Ectodermal cell (in vitro differentiated cells): ENCODE results near the gene ARHGEF37.

Experiments used
- H3K27ac ChIP-seq: 2 replicates; pipeline ENCODE4 v1.7.0; 2013; ENCODE audit warnings: mild to moderate bottlenecking, low read depth, low read length; ENCODE audit not compliant: insufficient read depth, poor library complexity, severe bottlenecking
- H3K27me3 ChIP-seq: 2 replicates; pipeline ENCODE4 v1.7.0; 2013; ENCODE audit warnings: mild to moderate bottlenecking, low read length; ENCODE audit not compliant: insufficient read depth, control insufficient read depth, poor library complexity, severe bottlenecking
- H3K36me3 ChIP-seq: one replicate; pipeline ENCODE4 v1.7.0; 2013; ENCODE audit warnings: low read length; ENCODE audit not compliant: control insufficient read depth, insufficient read depth
- H3K4me1 ChIP-seq: one replicate; pipeline ENCODE4 v1.7.0; 2013; ENCODE audit warnings: low read length; ENCODE audit not compliant: control insufficient read depth, insufficient read depth
- H3K4me3 ChIP-seq: 2 replicates; pipeline ENCODE4 v1.7.0; 2013; ENCODE audit warnings: low read depth, low read length, control low read depth; ENCODE audit not compliant: insufficient read depth
- H3K9me3 ChIP-seq: 2 replicates; pipeline ENCODE4 v1.7.0; 2013; ENCODE audit warnings: mild to moderate bottlenecking, low read length, moderate library complexity; ENCODE audit not compliant: control insufficient read depth
- WGBS, 2 experiments: methylation state at CpG; one replicate each; pipeline ENCODE4 v1.1.7; 2013; ENCODE audit warnings: missing lambda C conversion rate in 2 of 2; 5-methylcytosine and 5-hydroxymethylcytosine counted together

Gene ARHGEF37

DNA sequence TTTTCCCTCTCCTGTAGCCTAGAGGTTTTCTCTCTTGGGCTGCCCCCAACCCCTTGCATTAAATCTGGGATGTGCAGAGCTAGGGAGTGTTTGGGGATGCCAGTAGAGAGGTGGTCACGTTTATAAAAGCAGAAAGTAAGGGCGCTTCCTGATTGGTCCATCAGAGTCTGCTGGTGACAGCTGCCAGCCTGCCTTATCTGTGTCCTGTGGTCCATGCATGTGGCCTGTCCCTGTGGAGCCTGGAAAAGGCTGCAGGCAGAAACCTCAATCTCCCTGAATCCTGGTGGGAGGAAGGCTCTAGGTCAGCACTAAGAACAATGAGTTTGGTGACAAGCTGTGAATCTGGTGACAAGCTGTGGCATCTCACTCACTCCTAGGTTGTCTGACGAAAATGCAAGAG is 42.2 kb downstream of the ARHGEF37 start:
- Histone ChIP-seq H3K27me3 (no peaks in the 10 kb centered on the region), H3K27ac (no peak overlapping the region), H3K4me3 (no peak overlapping the region), H3K4me1 (no peaks in the 10 kb centered on the region), H3K36me3 (no peaks in the 10 kb centered on the region), H3K9me3 (no peaks in the 10 kb centered on the region)
- 67 to 70% methylated on average over 3 of the region's 3 CpGs for WGBS, 2 experiments

DNA sequence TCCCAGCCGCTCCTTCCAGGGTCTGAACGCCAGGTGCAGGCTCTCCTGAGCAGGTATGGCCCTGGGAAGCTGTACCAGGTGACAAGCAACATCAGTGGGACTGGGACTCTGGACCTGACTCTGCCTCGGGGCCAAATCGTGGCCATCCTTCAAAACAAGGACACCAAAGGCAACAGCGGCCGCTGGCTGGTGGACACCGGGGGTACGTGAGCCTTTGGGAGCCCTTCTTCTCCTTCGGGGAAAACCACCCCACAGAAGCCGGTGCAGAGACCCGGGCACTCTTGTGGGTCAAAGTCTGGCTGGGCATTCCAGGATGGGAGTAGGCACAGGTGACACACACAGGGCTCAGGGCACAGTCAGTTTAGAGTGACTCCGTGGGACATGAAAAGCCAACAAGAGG is 45.8 kb downstream of the ARHGEF37 start:
- Histone ChIP-seq H3K36me3 (no peaks in the 10 kb centered on the region), H3K9me3 (no peaks in the 10 kb centered on the region), H3K27ac (no peak overlapping the region), H3K27me3 (no peaks in the 10 kb centered on the region), H3K4me1 (no peaks in the 10 kb centered on the region), H3K4me3 (no peak overlapping the region)
- 88 to 90% methylated on average over 12 of the region's 12 CpGs for WGBS, 2 experiments

DNA sequence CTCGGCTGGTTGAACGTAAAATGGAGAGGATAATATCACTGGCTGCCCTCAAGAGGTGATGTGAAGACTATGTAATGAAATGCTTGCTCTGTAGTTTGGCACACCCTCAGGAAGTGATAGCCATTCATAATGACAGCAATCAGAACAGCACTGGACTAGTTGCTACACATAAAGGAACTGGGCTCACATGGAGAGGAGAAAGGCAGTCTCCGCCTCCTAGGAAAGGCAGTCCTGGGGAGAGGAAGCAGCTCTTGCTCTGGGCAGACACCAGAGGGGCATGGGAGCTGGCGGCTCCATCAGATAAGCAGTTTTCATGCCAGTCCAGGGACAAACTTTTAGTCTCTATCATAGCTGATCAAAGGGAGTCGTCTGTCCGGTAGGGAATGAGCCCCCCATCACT is 46.9 kb downstream of the ARHGEF37 start:
- Histone ChIP-seq H3K4me1 (peaks cover 8% of the 10 kb centered on the region), H3K27me3 (no peaks in the 10 kb centered on the region), H3K4me3 (no peak overlapping the region), H3K27ac (no peak overlapping the region), H3K9me3 (no peaks in the 10 kb centered on the region), H3K36me3 (no peaks in the 10 kb centered on the region)
- WGBS, 2 experiments: 89 to 90% methylated on average over 6 of the region's 6 CpGs

DNA sequence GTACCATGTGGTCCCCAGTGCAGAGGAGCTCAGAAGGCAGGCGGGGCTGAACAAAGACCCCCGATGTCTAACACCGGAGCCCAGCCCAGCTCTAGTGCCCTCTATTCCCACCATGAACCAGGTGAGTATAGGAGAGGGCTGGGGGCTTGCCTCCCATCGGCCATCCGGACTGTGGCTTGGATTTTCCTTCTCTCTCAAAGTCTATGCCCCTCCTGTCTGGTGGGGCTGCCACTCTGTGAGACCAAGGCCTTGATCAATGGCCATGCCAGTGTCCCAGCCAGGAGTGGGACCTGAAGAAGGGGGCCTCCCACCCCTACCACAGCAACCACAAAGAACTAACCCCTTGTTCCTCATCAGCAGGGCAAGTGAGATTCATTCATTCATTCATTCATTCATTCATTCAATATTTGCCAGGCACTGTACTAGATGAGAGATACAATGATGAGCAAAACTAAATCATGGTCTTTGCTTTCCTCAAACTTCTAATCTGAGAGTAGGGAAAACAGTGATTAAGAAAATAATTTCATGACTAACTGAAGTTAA is 47.6 kb downstream of the ARHGEF37 start:
- no peaks in the 10 kb centered on the region for H3K9me3 ChIP-seq
- peaks cover 8% of the 10 kb centered on the region for H3K4me1 ChIP-seq
- WGBS, 2 experiments: 91 to 96% methylated on average over 5 of the region's 5 CpGs
- no peak overlapping the region for H3K4me3 ChIP-seq
- H3K27me3 ChIP-seq: no peaks in the 10 kb centered on the region
- H3K36me3 ChIP-seq: no peaks in the 10 kb centered on the region
- H3K27ac ChIP-seq: no peak overlapping the region

DNA sequence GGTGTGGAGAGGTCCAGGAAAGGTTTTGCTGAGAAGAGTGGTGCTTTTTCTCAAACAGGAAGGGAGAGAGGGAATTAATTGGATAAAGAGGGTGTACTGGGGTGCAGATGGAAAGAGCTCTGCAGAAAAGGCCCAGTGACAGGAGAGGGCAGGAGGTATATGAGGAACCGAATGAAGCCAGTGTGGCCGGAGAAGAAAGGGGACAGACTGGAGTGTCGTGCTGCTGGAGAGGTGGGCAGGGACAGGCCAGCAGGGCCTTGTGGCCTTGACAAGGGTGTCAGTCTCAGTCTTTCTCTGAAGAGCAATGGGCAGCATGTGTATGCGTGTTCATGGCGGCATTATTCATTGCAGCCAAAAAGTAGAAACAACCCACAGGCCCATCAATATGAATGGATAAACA is 48.1 kb downstream of the ARHGEF37 start:
- whole genome bisulfite sequencing, 2 experiments: 93% methylated on average over 5 of the region's 5 CpGs

DNA sequence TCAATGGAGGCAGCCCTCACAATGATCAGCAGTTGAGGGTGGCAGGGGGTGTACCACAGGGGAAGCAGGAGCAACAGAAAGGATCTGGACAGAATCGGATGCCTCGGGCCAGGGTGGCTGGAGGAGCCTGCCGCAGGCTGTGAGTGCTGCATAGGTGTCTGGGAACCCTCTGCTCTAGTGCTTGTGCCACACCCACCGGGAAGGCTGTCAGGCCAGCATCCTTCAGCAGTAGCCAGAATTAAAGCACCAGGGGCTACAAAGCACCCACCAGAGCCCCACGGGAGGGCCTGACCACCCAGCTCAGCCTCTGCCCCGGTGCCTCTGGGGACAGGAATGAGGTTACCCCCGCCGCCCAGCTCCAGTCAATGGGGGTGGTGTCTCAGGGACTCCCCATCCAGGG is 49.0 kb downstream of the ARHGEF37 start:
- Histone ChIP-seq H3K27ac (no peak overlapping the region), H3K9me3 (no peaks in the 10 kb centered on the region), H3K36me3 (no peaks in the 10 kb centered on the region), H3K4me3 (no peak overlapping the region), H3K4me1 (peaks cover 8% of the 10 kb centered on the region), H3K27me3 (no peaks in the 10 kb centered on the region)
- 89 to 93% methylated on average over 8 of the region's 8 CpGs for WGBS, 2 experiments

More for the DNA sequence above, 48.1 kb downstream of the ARHGEF37 start:
- Histone ChIP-seq H3K9me3 (no peaks in the 10 kb centered on the region), H3K27ac (no peak overlapping the region), H3K4me1 (peaks cover 8% of the 10 kb centered on the region), H3K27me3 (no peaks in the 10 kb centered on the region), H3K4me3 (no peak overlapping the region), H3K36me3 (no peaks in the 10 kb centered on the region)

DNA sequence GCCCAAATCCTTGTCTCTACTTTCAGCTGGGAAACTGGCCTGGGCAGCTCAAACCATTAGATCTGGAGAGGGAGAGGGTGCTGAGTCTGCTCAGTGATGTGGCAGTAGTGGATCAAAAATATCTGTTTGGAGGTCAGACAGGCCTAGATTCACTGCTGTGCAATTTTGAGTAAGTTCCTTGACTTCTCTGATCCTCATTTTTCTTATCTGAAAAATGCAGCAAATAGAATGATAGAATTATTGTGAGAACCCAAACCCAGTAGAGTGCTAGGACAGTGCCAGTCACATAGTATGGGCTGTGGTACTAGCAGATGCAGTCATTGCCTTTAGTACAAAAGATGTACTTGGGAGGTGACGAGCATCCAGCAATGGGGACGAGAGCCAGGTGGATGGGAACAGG is 50.2 kb downstream of the ARHGEF37 start:
- no peaks in the 10 kb centered on the region for H3K36me3 ChIP-seq
- no peaks in the 10 kb centered on the region for H3K27me3 ChIP-seq
- WGBS, 2 experiments: 93 to 97% methylated on average over 2 of the region's 2 CpGs
- H3K9me3 ChIP-seq: no peaks in the 10 kb centered on the region
- no peak overlapping the region for H3K27ac ChIP-seq
- peaks cover 8% of the 10 kb centered on the region for H3K4me1 ChIP-seq
- no peak overlapping the region for H3K4me3 ChIP-seq

DNA sequence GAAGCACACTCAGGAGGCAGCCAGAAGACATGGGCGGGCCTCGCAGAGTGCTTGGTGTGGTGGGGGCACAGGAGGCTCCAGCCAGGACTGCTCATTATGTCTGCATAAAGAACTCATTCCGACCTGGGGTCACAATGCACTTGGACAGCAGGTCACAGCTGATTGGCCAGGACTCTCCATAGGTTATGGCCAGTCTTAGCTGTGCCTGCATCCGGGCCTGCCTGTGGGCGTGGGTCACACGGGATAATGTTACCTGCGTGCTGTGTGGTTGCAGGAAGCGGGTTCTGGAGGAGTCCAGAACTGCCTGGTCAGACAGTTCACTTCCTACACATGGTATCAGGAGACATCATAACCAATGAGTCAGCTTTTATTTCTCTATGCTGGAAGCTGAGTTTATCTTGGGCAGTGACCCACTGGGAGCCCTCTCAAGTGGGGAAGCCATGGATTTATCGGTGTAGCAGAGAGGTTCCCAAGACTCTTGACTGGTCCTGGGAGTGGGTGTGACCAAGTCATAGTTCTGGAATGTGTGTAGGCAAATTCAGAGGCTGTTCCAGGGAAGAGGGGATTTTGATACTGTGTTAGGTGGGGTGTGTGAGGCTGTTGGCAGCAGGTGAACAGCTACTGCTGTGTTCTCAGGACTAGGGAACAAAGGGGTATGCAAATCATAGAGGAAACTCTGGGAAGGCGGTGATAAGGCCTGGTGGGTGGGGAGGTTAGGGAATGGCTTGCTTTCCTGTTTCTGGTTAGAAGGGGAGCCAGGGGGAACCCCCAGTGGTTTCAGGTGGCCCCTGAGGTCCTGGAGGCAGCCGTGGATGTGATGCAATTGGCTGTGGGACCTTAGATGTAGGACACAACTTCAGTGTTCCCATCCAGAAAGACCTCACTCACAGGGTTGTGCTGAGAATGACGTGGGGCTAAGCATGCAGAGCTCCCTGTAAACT is 51.3 kb downstream of the ARHGEF37 start:
- WGBS, 2 experiments: 77 to 82% methylated on average over 12 of the region's 12 CpGs
- Histone ChIP-seq H3K4me3 (no peak overlapping the region), H3K36me3 (no peaks in the 10 kb centered on the region), H3K9me3 (no peaks in the 10 kb centered on the region), H3K27me3 (no peaks in the 10 kb centered on the region), H3K27ac (no peak overlapping the region), H3K4me1 (peaks cover 8% of the 10 kb centered on the region)

DNA sequence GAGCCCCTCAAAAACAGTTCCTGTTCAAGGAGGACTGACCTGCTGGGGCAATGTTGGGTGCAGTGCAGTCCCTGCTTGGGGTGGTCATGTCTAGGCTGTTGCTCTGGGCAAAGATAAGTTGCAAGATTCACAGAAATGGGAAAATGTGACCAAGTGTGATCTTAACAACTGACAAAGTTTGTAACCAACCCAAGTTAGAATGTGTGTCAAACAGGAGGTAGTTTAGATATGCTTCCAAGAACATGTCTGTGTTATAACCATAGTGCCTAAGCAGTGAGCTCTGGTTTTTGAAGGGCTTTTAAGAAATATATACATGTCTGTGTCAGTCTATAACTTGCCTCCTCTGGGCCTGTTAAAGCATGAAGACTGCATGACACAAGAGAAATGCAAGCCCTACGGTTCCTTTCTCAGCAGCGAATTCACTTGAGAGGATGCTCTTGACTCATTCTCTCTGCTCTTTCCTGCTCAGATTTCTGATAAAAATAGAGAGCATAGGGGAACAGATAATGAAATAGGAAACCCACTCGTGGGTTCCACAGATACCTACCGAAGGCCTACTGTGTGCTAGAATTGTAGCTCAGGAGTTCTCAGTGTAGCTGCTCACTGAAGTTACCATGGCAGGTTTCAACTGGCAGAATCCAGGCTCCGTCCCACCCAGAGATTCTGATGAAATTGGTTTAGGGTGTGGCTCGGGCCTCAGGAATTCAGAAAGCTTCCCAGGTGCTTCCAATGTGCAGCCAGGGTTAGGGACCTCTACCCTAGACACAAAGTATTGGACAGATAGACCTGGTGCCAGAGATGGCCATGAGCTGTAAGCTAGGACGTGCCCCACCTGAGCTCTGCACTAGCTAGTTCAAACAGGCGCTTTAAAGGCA is 52.4 kb downstream of the ARHGEF37 start:
- no peaks in the 10 kb centered on the region for H3K36me3 ChIP-seq
- no peaks in the 10 kb centered on the region for H3K27me3 ChIP-seq
- no peaks in the 10 kb centered on the region for H3K9me3 ChIP-seq
- H3K27ac ChIP-seq: no peak overlapping the region
- WGBS, 2 experiments: 91 to 92% methylated on average over 8 of the region's 8 CpGs
- no peak overlapping the region for H3K4me3 ChIP-seq
- H3K4me1 ChIP-seq: peaks cover 8% of the 10 kb centered on the region

DNA sequence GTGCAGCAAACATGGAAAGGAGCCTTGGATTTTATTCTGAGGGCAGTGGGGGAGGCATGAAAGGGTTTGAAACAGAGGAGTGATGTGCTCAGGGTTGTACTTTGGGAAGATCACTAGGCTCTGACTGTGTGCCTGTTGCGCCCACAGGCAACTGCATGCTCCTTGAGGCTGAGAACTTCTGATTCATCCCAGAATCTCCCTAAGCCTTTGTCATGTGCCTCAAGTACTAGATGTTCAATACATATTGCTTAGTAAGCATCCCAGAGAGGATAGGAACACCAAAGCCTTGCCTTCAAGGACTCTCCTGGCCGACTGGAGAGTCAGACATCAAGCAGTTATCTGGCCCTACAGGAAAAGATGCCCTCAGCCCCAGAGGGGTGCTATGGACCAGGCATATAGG is 54.1 kb downstream of the ARHGEF37 start:
- Histone ChIP-seq H3K4me3 (no peak overlapping the region), H3K4me1 (peaks cover 8% of the 10 kb centered on the region), H3K27ac (no peak overlapping the region), H3K27me3 (no peaks in the 10 kb centered on the region), H3K9me3 (no peaks in the 10 kb centered on the region), H3K36me3 (no peaks in the 10 kb centered on the region)
- 89 to 91% methylated on average over 2 of the region's 2 CpGs for WGBS, 2 experiments
